LHCN-M2 (cell line): ENCODE measurements around the gene BUB1. TPM values are rescaled to one million over a fixed set of nuclear protein-coding genes. Genes with fewer than 3 reads are reported as not detected.
"Not testable (repeated sequence)": the region's sequence is repeated elsewhere in the genome, so short reads cannot be mapped to it uniquely, and the experiment has no call there.

Source experiments
- DNase-seq: peaks from one replicate; pipeline ENCODE4 v3.0.0-alpha.2; 2012; ENCODE audit warnings: low read depth
- total RNA-seq: library from RNA; depleted of rRNA; stranded (reverse); fragments of >200 nt; gene quantifications from 2 replicates; pipeline ENCODE4 v1.2.3, GENCODE V29; 2014

The BUB1 gene
- total RNA-seq, 1 experiment from 2014 or later: 104 TPM

DNA sequence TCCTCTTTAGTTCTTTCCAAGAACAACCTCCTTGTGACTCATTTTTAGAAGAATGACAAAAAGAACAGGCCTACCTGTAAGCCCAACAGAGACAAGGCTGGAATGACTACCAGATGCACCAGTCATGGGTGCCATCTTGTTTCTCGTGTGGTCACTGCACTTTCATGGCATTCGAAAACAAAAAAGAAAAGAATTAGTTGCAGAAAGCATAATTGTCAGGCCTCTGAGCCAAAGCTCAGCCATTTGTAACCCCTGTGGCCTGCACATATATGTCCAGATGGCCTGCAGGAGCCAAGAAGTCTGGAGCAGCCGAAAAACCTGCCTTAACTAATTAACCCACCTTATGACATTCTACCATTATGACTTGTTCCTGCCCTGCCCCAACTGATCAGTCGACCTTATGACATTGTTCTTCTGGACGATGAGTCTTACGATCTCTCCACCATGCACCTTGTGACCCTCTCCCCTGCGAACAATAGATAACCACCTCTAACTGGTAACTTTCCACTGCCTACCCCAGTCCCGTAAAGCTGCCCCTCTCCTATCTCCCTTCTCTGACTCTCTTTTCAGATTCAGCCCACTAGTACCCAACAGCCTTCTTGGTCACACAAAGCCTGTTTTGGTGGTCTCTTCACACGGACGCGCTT is 13.9 kb upstream of the BUB1 start:
- DNase-seq: no peak

DNA sequence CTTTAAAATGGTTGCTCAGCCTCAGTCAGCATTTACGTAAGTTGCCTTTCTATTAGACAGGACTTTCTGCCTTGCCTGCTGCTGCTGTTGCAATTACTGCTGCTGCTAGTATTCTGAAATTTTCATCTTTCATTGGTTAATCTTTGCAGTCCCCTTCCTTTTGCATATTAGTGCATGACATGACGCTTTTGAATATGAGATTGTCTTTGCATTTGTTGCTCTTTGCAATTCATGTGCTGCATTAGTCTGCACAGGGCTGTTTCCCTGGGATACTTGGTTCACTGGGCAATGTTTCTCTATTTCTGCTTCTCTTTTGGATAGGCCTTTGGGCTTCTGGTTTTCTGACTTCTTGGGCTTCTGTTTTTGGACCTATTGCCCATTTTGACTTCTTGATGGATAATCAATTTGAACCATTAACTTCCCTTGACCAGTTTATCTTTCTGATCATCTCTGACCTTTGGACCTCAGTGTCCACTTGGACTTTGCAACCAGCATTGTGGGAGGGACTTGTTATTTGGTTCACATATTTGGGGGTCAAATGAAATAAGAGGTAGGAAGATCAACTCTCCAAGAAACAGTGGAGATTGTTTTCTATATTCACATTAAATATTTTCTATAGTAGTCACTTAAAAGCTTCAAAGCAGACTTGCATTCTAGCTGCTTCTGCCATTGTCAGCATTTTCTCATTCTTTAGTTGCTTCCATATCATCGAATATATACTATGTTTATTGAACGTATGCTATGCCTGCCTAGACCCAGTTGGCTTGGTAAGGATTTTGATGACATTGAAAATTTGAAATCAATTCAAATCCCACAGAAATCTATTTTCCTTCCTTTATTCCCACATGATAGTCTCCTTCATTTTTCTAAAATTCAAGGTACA is 12.5 kb upstream of the BUB1 start:
- no peak for DNase-seq

DNA sequence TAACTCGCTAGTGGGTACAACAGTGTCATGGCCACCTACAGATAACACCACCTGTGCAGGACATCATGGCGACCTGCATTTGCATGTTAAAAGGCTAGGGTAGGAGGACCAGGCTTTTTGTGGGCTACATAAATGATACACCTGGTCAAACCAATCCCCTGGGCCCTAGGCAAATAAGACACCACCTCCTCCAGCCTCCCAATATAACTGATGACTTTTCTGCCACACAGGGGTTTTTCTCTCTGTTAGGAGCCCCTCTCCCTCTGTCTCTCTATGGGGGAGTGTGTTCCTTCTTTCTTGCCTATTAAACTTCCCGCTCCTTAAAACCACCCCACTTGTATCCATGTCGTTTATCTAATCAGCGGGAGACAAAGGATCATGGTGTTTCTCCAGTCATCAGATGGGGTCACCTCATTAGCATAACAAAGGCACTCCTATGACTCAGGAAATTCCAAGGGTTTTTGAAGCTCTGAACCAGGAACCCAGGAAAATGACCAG is 10.8 kb upstream of the BUB1 start:
- no peak for DNase-seq

DNA sequence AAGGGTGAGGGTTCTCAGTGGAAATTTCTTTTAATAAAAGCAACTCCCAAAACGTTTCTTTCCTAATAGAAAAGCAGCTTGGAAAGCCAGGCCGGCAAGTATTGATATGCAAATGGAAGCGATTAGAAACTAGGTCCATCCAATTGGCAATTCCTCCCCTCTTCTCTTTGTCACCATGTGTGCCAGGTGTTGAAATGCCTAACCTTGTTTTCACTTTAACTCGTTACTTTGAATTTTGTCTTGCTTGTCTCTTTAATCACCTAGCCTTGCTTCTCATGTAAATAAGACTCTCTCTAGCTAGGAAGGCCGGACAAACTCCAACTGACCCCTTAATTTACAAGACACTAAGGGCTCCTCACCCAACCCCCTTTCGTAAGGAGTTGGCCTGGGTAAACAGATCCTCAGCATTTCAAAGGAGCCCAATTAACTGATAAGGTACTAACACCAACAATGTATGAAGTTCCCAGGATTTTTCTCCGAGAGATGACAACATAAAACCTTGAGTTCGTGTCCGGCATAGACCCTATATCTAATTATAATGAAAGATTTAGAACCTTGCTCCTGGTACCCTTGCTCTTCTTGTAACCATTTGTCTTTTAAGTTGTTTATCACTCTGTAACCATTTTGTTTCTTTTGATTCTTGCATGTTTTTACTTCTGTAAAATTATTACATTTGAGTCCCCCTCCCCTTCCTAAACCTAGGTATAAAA is 10.1 kb upstream of the BUB1 start:
- not testable (repeated sequence) for DNase-seq

DNA sequence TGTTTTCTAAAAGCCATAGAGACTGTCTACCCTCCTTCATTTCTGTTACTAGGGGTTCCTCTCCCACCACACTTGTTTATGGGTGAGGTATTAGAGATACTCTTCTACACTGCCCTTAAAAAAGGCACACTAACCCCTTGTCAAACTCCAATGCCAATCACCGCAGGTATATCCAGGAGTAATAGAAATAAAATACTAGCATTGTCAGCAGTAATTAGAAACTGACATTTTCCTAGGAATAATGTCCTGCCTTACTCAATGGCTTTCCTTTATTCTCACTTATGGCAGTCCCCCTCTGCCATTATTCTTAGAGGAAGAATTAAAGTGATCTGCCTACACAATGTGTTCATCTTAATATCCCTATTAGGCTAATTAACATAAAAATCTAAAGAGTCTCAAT is 5.0 kb upstream of the BUB1 start:
- DNase-seq: no peak

DNA sequence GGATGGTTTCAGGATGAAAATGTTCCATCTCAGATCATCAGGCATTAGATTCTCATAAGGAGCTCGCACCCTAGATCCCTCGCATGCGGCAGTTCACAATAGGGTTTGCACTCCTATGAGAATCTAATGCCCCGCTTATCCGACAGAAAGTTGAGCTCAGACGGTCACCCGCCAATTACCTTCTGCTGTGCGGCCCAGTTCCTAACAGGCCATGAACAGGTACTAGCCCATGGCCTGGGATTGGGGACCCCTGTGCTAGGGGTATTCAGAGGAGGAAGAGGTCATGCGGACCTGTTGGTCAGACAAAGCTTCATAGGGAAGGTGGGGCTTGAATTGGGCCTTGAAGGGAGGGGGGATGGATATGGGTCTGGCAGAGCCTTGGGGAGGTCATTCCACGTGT is 4.4 kb upstream of the BUB1 start:
- no peak for DNase-seq

DNA sequence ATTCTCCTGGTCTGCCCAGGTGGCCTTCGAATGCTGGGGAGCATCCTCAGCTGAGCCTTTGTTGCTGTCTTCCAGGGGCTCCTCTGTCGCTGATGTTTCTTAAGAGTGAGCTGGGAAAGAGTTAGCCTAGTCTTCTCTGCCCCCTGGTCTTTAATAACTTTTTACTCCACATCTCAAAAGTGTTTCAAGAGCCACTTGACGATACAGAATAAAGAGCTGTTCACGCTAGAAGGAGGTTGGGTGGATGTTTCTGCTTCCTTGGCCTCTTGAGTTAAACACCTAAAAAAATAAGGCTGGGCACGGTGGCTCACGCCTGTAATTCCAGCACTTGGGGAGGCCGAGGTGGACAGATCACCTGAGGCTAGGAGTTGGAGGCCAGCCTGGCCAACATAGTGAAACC is 2.8 kb upstream of the BUB1 start:
- no peak for DNase-seq

DNA sequence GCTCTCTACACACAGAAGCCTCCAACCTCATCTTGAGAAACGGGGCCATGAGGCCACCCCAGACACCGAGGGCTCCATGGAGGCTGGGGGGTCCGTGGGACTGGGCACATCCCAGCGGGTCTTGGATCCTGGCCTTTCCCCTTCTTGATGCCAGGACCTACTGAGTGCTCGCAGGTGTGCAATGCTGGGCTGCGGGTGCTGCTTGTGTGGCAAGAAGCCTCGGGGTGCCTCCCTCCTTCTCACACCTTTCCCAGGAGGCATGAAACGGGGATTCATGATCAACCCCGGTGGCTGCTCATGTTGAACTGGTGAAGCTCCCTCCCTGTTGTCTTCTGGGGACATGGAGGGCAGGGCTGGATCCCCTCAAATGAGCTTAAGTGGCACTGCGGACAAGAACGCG is 2.0 kb upstream of the BUB1 start:
- DNase-seq: no peak

DNA sequence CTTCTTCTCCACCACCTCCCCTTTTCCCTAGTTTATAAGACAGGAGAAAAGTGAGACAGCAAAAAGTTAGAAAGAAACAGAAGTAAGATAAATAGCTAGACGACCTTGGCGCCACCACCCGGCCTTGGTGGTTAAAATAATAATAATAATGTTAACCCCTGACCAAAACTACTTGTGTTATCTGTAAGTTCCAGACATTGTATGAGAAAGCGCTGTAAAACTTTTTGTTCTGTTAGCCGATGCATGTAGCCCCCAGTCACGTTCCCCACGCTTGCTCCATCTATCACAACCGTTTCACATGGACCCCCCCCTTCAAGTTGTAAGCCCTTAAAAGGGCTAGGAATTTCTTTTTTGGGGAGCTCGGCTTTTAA is 1.5 kb upstream of the BUB1 start:
- DNase-seq: peak; percentile 22

DNA sequence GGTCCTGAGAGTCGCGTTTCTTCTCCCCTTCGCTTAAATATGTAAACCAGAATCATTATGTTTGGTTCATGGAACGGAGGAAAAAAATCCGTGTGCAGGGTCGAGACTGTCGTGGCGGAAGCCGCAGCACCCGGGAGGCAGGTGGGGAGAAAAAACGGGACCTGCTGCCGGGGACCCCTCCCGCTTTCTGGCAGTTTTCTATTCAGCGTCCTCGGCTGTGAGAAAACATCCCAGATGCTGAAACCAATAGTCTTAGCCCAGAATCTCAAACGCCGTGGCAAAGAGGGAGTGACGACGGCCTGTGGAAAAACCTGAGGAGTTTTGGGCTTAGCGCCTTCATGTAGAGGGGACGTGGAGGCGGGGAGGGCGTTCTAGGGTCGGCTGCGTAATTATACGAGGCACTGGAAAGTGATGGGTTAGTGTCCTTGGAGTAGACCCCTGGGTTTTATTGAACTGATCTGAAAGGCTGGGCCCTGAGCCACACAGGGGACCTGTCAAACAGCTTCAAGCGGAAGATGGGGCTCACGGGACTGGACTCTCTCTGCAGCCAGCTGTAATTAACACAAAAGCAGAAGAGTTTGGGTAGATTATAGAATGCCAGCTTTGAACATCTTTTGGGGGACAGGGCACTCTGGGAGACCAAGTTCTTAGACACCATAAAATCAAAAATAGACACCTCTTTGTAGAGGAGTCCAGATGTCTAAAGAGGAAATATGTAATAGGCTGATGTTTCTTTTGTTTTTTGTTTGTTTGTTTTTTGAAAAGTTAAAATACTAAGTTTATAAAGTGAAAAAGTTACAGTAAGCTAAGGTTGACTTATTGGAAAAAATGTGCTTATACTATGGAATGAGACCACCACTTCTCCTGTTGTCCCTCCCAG is 834 bp upstream of the BUB1 start:
- peak; percentile 33 for DNase-seq

DNA sequence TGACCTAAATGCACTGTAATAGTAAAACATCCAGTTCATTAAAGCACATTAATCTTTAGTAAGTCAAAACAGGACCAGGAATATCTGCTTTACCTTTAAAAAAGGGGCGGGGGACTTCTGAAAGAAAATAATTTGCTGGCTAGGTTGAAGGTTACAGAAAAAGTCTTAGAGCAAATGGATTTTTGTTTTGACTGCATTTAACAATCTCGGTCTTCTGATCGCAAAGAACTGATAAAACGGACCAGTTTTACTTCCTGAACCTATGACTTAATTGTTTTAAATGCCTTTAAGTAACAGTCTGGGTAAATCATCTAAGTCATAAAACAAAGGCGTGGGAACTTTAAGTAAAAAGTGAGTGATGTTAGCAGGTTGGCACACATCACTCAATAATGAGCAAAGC is 783 bp downstream of the BUB1 start:
- DNase-seq: no peak

DNA sequence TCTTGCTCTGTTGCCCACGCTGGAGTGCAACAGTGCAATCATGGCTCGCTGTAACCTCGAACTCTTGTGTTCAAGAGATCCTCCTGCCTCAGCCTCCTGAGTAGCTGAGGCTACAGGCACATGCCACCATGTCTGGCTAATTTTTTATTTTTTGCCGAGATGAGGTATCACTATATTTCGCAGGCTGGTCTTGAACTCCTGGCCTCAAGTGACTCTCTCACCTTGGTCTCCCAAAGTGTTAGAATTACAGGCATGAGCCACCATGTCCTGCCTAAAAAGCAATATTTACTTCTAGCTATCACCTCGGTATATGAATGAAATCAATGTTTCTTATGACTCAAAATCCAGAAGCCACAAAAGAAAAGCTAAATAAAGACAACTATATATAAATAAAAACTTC is 2.2 kb downstream of the BUB1 start:
- no peak for DNase-seq

DNA sequence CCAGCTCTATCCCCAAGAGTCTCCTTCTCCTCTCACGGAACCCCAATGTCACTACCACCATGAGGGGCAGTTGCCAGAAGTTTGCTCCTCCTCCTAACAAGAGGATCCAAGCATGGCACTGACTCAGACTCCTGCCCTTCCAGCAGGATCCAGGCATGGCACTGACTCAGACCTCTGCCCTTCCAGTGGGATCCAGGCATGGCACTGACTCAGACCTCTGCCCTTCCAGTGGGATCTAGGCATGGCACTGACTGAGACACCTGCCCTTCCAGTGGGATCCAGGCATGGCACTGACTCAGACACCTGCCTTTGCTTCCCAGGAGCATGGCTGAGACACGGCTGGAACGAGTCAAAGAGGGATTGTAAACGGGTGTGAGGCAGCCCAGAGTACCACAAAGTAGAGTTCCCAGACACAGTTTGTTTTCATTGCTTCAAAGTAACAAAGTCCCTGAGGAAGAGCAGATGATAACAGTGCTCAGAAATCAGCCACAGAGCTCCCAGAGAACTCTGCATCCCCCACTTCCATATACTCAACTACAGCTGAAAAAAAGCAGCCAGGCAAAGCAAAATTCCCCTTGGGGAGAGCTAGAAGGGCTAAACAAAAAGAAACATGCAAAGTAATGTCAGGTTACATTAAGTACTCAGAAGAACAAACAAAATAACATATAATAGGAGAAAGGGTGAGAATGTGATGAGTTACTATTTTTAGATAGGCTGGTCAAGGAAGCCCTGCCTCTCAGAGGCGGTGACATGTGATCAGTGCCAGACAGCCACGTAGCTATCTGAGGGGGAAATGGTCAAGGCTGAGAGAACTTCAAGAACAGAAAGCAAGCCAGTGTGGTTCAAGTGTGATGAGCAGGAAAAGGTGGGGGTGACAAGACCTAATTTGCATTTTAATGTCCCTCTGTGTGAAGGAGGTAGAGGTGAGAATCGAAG is 3.0 kb downstream of the BUB1 start:
- DNase-seq: peak; percentile 81

DNA sequence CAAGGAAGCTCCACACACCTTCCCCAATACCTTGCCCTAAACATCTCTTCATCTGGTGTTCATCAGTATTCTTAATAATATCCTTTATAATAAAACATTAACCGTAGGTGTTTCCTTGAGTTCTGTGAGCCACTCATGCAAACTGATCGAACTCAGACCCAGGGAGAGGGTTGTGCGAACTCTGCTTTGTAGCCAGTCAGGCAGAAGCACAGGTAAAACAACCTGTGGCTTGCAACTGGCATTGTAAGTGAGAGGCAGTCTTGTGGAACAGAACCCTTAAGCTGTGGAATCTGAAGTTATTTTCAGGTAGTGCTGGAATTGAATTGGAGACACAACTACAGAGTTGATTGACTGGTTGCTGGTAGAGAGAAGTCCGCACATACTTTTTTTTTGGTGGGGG is 4.7 kb downstream of the BUB1 start:
- no peak for DNase-seq

DNA sequence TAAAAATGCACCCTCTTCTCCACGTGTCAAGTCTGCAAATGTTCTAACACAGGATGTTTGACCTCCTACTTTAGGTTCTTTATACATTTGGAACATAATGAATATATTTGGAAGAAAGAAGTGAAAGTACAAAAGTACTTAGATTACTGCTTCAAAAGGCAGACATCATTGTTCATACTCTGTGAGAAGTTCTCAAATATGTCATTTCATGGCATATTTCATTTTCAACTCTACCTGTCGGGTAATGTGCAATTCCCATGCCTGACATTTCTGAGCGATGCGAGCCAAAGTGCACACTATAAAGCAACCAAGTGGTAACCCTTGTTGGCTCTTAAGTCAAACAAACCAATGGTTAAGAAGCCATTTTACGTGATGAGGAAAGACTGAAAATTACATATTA is 7.0 kb downstream of the BUB1 start:
- no peak for DNase-seq

DNA sequence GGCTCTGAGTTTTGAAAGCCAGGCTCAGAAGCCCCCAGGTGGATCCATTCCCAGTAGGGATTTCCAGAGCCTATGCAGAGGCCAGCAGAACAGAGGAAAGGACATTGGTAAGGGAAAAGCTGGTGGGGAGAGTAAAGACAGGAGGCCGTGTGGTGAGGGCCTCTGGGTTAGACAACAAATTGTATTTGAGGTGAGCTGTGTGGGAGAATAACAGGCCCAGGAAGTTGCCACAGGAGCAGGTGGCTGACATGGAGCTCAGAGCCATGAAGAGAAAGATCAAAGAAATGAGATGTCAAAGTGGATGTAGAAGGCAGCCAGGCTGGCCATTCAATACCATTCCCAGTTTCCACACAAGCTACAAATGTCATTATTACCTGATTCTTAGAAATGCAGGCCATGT is 8.8 kb downstream of the BUB1 start:
- no peak for DNase-seq

DNA sequence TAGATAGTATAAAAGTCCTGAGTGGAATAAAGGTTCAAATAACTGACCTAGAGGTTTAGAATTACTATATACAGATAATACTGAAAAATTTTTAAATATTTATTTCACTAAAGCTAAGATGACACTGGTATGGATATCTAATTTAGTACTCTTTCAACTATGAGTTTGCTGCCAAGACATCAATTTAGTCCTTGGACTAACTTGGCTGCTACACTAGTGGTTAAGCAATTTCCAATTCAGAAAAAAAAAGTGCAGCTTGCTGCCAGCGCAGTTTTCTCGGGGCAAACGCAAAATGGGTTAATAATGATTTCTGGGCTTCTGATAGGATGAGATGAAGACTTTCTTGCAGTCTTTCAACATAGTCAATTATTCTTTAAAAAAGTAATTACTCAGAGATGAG is 10.8 kb downstream of the BUB1 start:
- no peak for DNase-seq

DNA sequence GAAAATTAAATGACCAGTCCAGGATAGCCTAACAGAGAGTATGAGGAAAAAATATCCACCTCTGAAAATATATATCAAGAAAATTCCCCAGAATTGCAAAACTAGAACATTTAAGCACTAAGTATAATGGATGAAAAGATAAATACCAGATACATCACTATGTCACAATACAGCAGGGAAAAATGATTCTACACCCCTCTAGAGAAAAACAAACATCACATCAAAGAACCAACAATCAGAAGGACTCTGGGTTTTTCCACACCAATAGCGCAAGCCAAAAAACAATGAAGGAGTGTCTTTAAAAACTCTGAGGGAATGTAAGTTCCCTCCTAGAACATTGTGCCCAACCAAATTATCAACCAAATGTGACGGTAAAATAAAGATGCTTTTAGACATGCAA is 13.7 kb downstream of the BUB1 start:
- DNase-seq: no peak

DNA sequence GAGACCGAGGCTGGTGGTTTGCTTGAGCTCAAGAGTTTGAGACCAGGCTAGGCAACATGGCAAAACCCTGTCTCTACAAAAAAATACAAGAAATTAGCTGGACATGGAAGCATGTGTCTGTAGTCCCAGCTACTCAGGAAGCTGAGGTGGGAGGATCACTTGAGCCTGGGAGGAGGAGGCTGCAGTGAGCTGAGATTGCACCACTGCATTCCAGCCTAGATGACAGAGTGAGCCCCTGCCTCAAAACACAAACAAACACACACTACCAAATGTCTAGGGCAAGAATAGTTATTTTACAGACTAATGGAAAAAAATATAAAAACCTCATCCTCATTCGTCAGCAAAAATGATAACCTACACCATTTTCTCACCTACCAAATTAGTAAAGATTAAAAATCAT is 15.3 kb downstream of the BUB1 start:
- no peak for DNase-seq

DNA sequence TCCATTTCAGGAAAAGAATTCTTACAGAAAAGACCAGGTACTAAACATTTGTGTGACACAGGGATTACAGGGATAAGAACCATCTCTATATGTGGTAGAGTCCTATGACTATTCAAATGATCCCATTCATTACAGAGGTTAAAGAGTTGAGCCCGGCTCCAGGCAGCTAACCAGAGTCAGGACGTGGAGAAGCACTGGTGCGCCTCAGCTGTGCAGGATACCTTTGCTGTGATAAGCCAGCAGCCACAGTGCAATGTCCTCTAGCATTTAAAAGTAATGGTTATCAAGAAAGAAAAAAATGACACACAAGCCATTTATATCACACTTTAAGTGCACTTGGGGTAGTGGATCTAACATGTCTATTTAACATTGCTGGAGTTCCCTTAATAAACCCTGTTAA is 17.3 kb downstream of the BUB1 start:
- DNase-seq: no peak
